Measurements from ENCODE around the gene CLDND1. TPM values are rescaled to one million over a fixed set of nuclear protein-coding genes. Genes with fewer than 3 reads are reported as not detected.
"Not testable (repeated sequence)": the region's sequence is repeated elsewhere in the genome, so short reads cannot be mapped to it uniquely, and the experiment has no call there.

The CLDND1 gene
- total RNA-seq, 1 experiment from 2014 or later = 80.6 TPM

GRCh38 chr3:98561727-98562521 lies 39.2 kb upstream of the CLDND1 start (continued):
- no peak for TF ChIP-seq AR (CRISPR knock-in tag; IDR thresholded peaks at IDR 0.05)

GRCh38 chr3:98560911-98561310 lies 38.2 kb upstream of the CLDND1 start:
- no peaks in the 10 kb centered on the region; the same call in 1 of the 2 replicates for H3K9me3 Mint-ChIP-seq
- POLR2A ChIA-PET = no interaction called here
- H3K4me3 Mint-ChIP-seq = no peak overlapping the region
- no peak overlapping the region for H3K27ac Mint-ChIP-seq
- CTCF ChIA-PET = no interaction called here
- H3K27me3 Mint-ChIP-seq (ENCODE audit: low read depth) = no peaks in the 10 kb centered on the region
- ATAC-seq = no peak
- no peaks in the 10 kb centered on the region for H3K36me3 Mint-ChIP-seq
- no peaks in the 10 kb centered on the region for H3K4me1 Mint-ChIP-seq
- no peak for DNase-seq (ENCODE audit: low spot score)
- TF ChIP-seq PRRX2 (CRISPR knock-in tag; IDR thresholded peaks at IDR 0.05) (no peak), ELF4 (CRISPR knock-in tag; IDR thresholded peaks at IDR 0.05; ENCODE audit: low read depth) (no peak), MYBL2 (CRISPR knock-in tag; IDR thresholded peaks at IDR 0.05) (no peak), GTF2I (CRISPR knock-in tag; conservative IDR thresholded peaks at IDR 0.05) (no peak), ZNF219 (CRISPR knock-in tag; IDR thresholded peaks at IDR 0.05; ENCODE audit: borderline replicate concordance) (no peak), FOXP4 (CRISPR knock-in tag; IDR thresholded peaks at IDR 0.05) (no peak), ESRRA (CRISPR knock-in tag; IDR thresholded peaks at IDR 0.05; ENCODE audit: borderline replicate concordance) (no peak), RELA (CRISPR knock-in tag; IDR thresholded peaks at IDR 0.05; ENCODE audit: borderline replicate concordance) (no peak), CBFB (CRISPR knock-in tag; IDR thresholded peaks at IDR 0.05; ENCODE audit: low read depth) (no peak)
- TF ChIP-seq, protein P1, sequence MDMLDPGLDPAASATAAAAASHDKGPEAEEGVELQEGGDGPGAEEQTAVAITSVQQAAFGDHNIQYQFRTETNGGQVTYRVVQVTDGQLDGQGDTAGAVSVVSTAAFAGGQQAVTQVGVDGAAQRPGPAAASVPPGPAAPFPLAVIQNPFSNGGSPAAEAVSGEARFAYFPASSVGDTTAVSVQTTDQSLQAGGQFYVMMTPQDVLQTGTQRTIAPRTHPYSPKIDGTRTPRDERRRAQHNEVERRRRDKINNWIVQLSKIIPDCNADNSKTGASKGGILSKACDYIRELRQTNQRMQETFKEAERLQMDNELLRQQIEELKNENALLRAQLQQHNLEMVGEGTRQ (CRISPR knock-in tag; IDR thresholded peaks at IDR 0.05) = no peak
- TF ChIP-seq, protein P2, sequence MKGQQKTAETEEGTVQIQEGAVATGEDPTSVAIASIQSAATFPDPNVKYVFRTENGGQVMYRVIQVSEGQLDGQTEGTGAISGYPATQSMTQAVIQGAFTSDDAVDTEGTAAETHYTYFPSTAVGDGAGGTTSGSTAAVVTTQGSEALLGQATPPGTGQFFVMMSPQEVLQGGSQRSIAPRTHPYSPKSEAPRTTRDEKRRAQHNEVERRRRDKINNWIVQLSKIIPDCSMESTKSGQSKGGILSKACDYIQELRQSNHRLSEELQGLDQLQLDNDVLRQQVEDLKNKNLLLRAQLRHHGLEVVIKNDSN (CRISPR knock-in tag; IDR thresholded peaks at IDR 0.05) = no peak
- TF ChIP-seq, protein P3, sequence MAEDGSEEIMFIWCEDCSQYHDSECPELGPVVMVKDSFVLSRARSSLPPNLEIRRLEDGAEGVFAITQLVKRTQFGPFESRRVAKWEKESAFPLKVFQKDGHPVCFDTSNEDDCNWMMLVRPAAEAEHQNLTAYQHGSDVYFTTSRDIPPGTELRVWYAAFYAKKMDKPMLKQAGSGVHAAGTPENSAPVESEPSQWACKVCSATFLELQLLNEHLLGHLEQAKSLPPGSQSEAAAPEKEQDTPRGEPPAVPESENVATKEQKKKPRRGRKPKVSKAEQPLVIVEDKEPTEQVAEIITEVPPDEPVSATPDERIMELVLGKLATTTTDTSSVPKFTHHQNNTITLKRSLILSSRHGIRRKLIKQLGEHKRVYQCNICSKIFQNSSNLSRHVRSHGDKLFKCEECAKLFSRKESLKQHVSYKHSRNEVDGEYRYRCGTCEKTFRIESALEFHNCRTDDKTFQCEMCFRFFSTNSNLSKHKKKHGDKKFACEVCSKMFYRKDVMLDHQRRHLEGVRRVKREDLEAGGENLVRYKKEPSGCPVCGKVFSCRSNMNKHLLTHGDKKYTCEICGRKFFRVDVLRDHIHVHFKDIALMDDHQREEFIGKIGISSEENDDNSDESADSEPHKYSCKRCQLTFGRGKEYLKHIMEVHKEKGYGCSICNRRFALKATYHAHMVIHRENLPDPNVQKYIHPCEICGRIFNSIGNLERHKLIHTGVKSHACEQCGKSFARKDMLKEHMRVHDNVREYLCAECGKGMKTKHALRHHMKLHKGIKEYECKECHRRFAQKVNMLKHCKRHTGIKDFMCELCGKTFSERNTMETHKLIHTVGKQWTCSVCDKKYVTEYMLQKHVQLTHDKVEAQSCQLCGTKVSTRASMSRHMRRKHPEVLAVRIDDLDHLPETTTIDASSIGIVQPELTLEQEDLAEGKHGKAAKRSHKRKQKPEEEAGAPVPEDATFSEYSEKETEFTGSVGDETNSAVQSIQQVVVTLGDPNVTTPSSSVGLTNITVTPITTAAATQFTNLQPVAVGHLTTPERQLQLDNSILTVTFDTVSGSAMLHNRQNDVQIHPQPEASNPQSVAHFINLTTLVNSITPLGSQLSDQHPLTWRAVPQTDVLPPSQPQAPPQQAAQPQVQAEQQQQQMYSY (CRISPR knock-in tag; IDR thresholded peaks at IDR 0.05) = no peak
- TF ChIP-seq, protein P4, sequence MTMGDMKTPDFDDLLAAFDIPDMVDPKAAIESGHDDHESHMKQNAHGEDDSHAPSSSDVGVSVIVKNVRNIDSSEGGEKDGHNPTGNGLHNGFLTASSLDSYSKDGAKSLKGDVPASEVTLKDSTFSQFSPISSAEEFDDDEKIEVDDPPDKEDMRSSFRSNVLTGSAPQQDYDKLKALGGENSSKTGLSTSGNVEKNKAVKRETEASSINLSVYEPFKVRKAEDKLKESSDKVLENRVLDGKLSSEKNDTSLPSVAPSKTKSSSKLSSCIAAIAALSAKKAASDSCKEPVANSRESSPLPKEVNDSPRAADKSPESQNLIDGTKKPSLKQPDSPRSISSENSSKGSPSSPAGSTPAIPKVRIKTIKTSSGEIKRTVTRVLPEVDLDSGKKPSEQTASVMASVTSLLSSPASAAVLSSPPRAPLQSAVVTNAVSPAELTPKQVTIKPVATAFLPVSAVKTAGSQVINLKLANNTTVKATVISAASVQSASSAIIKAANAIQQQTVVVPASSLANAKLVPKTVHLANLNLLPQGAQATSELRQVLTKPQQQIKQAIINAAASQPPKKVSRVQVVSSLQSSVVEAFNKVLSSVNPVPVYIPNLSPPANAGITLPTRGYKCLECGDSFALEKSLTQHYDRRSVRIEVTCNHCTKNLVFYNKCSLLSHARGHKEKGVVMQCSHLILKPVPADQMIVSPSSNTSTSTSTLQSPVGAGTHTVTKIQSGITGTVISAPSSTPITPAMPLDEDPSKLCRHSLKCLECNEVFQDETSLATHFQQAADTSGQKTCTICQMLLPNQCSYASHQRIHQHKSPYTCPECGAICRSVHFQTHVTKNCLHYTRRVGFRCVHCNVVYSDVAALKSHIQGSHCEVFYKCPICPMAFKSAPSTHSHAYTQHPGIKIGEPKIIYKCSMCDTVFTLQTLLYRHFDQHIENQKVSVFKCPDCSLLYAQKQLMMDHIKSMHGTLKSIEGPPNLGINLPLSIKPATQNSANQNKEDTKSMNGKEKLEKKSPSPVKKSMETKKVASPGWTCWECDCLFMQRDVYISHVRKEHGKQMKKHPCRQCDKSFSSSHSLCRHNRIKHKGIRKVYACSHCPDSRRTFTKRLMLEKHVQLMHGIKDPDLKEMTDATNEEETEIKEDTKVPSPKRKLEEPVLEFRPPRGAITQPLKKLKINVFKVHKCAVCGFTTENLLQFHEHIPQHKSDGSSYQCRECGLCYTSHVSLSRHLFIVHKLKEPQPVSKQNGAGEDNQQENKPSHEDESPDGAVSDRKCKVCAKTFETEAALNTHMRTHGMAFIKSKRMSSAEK (CRISPR knock-in tag; IDR thresholded peaks at IDR 0.05; ENCODE audit: borderline replicate concordance) = no peak

DNA sequence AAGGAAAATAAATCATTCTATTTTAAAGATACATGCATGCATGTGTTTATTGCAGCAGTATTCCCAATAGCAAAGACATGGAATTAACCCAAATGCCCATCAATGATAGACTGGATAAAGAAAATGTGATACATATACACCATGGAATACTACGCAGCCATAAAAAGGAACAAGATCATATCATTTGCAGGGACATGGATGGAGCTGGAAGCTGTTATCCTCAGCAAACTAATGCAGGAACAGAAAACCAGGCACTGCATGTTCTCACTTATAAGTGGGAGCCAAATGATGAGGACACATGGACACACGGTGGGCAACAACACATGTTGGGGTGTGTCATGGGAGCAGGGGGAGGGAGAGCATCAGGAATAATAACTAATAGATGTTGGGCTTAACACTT lies 37.1 kb upstream of the CLDND1 start:
- H3K4me1 Mint-ChIP-seq; H3K36me3 Mint-ChIP-seq; H3K27me3 Mint-ChIP-seq (ENCODE audit: low read depth); DNase-seq (ENCODE audit: low spot score); POLR2A ChIA-PET; CTCF ChIA-PET; H3K27ac Mint-ChIP-seq; ATAC-seq; H3K9me3 Mint-ChIP-seq; H3K4me3 Mint-ChIP-seq: not testable (repeated sequence)
